ENCODE results near the gene DMD. TPM values are rescaled to one million over a fixed set of nuclear protein-coding genes. Genes with fewer than 3 reads are reported as not detected.

Gene DMD
- total and polyA plus RNA-seq, 2 of the 13 experiments (the other 11 are each of a cell fraction or from before 2014, with no cell fraction given), result 17.6 to 25.9 TPM

- no peak overlapping the region for H3K9ac ChIP-seq (ENCODE audit: insufficient read depth, low read depth, low read length)
- BruUV-seq (replicated peaks), result no TSS peak
- FAIRE-seq (no peak), ATAC-seq (no peak), DNase-seq (ENCODE audit: low spot score) (no peak)
- 98% methylated on average over 7 of the region's 11 CpGs for WGBS (ENCODE audit: low lambda C conversion rate)
- no peak overlapping the region for H3K4me2 ChIP-seq (ENCODE audit: low read depth, low read length)
- no peak for TF ChIP-seq MXD1 (CRISPR knock-in tag; IDR thresholded peaks at IDR 0.05)
- no peak for TF ChIP-seq NCOA2 (CRISPR knock-in tag; IDR thresholded peaks at IDR 0.05)
- TF ChIP-seq ARID4A (CRISPR knock-in tag; IDR thresholded peaks at IDR 0.05; ENCODE audit: borderline replicate concordance), result no peak
- TF ChIP-seq ZNF501 (CRISPR knock-in tag; IDR thresholded peaks at IDR 0.05), result no peak
- no peak for TF ChIP-seq ZBTB14 (CRISPR knock-in tag; IDR thresholded peaks at IDR 0.05)
- no peak for TF ChIP-seq TARDBP (CRISPR knock-in tag; IDR thresholded peaks at IDR 0.05)
- TF ChIP-seq ZNF225 (CRISPR knock-in tag; IDR thresholded peaks at IDR 0.05), result no peak
- no peak for TF ChIP-seq THAP7 (CRISPR knock-in tag; IDR thresholded peaks at IDR 0.05)
- TF ChIP-seq SALL1 (CRISPR knock-in tag; IDR thresholded peaks at IDR 0.05), result no peak
- TF ChIP-seq ZNF10 (CRISPR knock-in tag; IDR thresholded peaks at IDR 0.05; ENCODE audit: borderline replicate concordance, low read depth), result no peak
- no peak for TF ChIP-seq MLX (CRISPR knock-in tag; IDR thresholded peaks at IDR 0.05)
- no peak for TF ChIP-seq NFRKB (IDR thresholded peaks at IDR 0.05)
- no peak for TF ChIP-seq ZNF44 (CRISPR knock-in tag; IDR thresholded peaks at IDR 0.05)
- TF ChIP-seq EHMT2 (IDR thresholded peaks at IDR 0.05; ENCODE audit: borderline replicate concordance, low read depth, low read length), result no peak
- no peak for TF ChIP-seq ZNF251 (CRISPR knock-in tag; IDR thresholded peaks at IDR 0.05)
- no peak for TF ChIP-seq NKX3-1 (CRISPR knock-in tag; IDR thresholded peaks at IDR 0.05)
- no peak for TF ChIP-seq GABPA (IDR thresholded peaks at IDR 0.05; ENCODE audit: low read depth, low read length)
- no peak for TF ChIP-seq GABPA (CRISPR knock-in tag; IDR thresholded peaks at IDR 0.05; ENCODE audit: low read depth)
- no peak for TF ChIP-seq ZNF382 (CRISPR knock-in tag; IDR thresholded peaks at IDR 0.05; ENCODE audit: borderline replicate concordance)
- intact Hi-C loops (cut with micrococcal nuclease; ENCODE audit: unreplicated experiment) (no loop called here), in situ Hi-C loops (cut with HindIII; ENCODE audit: extremely low pct_ligation_motif_present, low pct_unique_long_range_greater_than_20kb) (no loop called here)
- no peaks in the 10 kb centered on the region for H3K27me3 ChIP-seq (ENCODE audit: control insufficient read depth in 1 of 2, insufficient read depth in 2 of 2, low read length in 2 of 2)
- ChIA-PET CTCF (ENCODE audit: low intra/inter-chr PET ratio, low total read pairs) (no interaction called here), POLR2A (no interaction called here)
- no peaks in the 10 kb centered on the region for H3K79me2 ChIP-seq (ENCODE audit: insufficient read depth, low read length)
- H4K20me1 ChIP-seq (ENCODE audit: insufficient read depth, low read length), result no peaks in the 10 kb centered on the region
- no peaks in the 10 kb centered on the region for H3K4me1 ChIP-seq (ENCODE audit: insufficient read depth, low read length)
- peaks cover 1 to 9% of the 10 kb centered on the region in 2 experiments; a peak in 2 of 5 replicates for H3K36me3 ChIP-seq (replicated peaks in 1 of 2; ENCODE audit: control insufficient read depth in 1 of 2, insufficient read depth in 2 of 2, low read length in 2 of 2)
- no peak overlapping the region for H2AFZ ChIP-seq (ENCODE audit: low read length)
- no peak overlapping the region for H3K4me3 ChIP-seq (replicated peaks in 1 of 3; ENCODE audit: insufficient read depth in 1 of 3, low read depth in 2 of 3, low read length in 3 of 3)
- H3K9me3 ChIP-seq (ENCODE audit: low read length), result no peaks in the 10 kb centered on the region
- no peak overlapping the region for H3K27ac ChIP-seq (ENCODE audit: extremely low read length, insufficient read depth, low read length)
These were observed 2021.0 kb downstream of the DMD start for GRCh38 chrX:31190221-31190975.

Data from HepG2 (cell line).